NCI-H69 (cell line): ENCODE data around the gene C21orf58.
A peak's percentile ranks its signal among the peaks of the same experiment; 100 is the strongest.
"Not testable (repeated sequence)": the region's sequence is repeated elsewhere in the genome, so short reads cannot be mapped to it uniquely, and the experiment has no call there.

Experiments used
- DNase-seq: peaks from one replicate; lab custom pipeline; 2025; lab: John Stamatoyannopoulos, UW

Gene C21orf58

DNA sequence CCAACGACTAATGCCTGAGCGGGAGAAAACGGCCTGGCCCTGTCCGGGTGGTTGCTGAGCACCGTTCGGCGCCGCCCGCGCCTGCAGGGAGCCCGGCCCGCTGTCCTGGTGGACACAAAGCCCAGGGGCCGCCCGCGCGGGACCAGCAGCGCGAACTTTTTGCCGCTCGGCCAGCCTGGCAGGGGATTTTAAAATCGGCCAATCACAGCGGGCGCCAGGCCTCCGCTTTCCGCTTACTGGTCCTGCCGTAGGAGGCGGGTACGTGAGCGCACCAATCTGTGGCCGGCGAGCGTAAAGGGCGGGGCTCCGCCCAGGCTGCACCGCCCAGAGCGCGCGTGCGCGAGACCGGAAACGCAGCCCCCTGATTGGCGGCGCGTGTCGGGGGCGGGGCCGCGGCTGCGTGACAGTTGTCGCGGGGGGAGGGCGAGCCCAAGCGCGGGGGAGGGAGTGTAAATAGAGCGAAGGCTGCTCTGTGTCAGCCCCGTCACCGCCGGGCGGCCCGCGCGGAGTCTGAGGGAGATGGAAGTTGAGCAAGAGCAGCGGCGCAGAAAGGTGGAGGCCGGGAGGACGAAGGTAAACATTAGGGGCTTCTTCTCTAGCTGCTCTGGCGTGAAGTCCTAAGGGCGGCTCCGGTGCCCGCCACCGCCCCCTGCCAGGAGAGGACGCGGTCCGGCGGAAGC lies at the start of gene C21orf58, which contains the start of gene PCNT:
Gene C21orf58, minus strand, starts transcription at position 161 of the 680 bp plus-strand sequence. CDS start 1,132 bp downstream, outside the sequence.
Gene PCNT, plus strand, starts transcription at position 447 of the 680 bp plus-strand sequence. Its CDS starts 73 bp downstream, at position 520.
- peak; percentile 95 for DNase-seq

GRCh38 chr21:46372947-46373346 lies 49.3 kb upstream of the C21orf58 start:
- DNase-seq, result not testable (repeated sequence)

- no peak for DNase-seq
Observed at GRCh38 chr21:46372014-46372485, 48.4 kb upstream of the C21orf58 start.

DNA sequence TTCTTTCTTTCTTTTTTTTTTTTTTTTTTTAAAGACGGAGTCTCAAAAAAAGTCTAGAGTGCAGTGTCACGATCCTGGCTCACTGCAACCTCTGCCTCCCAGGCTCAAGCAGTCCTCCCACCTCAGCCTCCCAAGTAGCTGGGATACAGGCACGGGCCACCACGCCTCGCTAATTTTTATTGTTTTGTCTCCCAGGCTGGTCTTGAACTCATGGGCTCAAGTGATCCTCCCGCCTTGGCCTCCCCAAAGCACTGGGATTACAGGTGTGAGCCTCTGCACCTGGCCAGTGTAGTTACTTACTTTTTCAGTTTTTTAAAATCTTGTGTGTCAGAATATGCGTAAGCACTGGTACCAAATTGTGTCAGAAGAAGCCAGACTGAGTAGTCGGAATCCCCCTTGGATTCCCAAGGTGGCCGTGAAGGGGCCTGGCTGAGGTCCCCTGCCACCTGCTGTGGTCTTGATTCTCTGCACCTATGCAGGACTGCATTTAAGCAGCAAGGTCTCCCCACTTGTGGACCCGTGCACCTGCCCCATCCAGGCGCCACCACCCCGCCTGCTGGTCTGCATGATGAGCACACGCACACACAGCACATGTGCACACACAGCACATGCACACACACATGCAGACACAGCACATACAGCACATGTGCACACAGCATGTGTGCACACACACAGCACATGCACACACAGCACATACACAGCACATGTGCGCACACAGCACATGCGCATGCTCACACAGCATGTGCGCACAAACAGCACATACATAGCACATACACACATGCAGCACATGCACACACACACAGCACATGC lies 47.7 kb upstream of the C21orf58 start:
- no peak for DNase-seq

DNA sequence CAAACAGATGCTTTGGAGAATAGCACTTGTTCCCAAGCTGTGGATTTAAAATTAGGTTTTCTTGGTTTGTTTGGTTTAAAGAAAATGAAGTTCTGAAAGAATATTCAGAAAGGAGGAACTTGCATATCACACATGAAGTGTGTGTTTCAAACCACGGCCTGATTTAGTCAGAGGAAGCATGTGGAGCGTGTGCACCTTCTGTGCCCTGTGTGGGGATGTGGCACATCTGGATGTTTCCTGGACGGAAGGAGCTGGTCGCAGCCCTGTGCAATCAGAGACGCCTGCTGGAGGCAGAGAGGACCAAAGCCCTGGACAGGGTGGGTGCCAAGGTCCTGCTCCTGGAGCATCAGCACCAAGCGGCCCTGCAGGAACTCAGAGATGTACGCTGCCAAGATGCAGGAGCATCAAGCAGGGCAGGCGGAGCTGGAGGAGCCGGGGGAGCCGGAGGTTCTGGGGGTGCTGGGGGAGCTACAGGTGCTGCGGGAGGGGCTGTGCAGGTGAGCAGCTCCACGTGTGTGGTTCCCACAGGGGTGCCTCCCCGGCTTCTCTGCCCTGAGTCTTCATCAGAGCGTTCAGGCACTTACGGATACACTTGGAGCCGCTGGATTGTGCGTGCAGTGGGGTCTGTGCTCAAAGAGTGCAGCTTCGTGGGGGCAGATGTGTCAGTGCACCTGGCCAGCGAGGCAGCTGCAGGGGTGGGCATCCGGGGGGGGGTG lies 46.0 kb upstream of the C21orf58 start:
- no peak for DNase-seq

DNA sequence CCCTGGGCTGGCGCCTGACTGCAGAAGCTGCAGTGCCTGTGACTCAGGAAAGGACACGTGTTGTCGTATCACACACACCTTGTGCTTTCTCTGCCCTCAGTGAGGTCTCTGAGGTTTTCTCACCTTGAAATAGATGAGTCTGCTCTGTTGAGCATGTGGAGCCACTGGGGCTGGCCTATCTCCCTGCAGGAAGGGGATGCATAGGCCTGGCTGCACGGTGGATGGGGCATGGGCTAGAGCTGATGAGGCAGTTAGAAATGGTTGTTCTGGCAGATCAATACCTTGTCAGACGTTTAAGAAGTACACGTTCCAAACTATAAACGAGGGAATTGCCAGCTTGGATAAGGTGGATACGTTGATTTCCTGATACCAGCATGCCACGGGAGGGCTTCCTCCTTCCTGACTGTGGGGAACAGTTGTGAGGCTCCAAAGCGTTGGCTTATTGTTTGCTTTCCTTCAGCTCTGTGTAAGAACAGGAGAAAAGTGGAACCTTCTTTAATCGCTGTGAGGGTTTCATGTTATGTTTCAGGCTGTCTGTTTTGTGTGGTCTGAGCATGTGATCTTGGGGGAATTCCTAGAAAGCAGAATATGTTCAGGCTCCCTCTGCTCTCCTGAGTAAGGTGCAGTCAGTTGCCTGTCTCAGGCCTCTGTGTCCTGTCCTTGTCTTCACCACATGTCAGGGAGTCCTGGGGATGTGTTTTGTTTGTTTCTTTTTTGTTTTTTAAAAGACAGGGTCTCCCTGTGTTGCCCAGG lies 45.0 kb upstream of the C21orf58 start:
- DNase-seq, result no peak

- DNase-seq, result no peak
Observed at GRCh38 chr21:46366966-46367365, 43.3 kb upstream of the C21orf58 start.

DNA sequence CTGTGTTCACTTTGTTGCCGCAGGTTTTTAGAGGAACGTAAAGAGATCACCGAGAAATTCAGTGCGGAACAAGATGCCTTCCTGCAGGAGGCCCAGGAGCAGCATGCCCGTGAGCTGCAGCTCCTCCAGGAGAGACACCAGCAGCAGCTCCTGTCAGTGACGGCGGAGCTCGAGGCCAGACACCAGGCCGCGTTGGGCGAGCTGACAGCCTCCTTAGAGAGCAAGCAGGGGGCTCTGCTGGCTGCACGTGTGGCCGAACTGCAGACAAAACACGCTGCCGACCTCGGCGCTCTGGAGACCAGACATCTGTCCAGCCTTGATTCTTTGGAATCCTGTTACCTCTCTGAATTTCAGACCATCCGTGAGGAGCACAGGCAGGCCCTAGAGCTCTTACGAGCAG lies 42.9 kb upstream of the C21orf58 start:
- DNase-seq, result no peak

DNA sequence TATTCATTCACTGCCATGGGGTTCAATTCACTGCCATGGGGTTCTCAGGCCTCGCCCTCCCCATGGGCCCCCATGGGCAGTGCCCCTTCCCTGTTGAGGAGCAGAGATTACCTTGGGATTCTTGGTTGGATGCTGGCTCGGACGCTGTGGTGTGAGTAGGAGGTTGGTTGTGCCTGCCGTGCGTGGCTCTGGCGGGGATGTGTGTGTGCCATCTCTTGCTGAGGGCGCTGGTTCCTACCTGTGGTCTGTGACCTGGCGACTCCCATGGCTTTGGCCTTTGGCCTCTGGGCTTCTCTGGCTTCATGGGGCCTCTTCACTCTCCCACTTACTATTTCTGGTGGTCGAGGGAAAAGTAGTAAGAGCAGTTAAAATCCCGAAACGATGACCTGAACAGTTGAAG lies 42.4 kb upstream of the C21orf58 start:
- no peak for DNase-seq

GRCh38 chr21:46363698-46364097 lies 40.0 kb upstream of the C21orf58 start:
- DNase-seq, result no peak

- no peak for DNase-seq
Observed at GRCh38 chr21:46362946-46363345, 39.3 kb upstream of the C21orf58 start.

- DNase-seq, result no peak
Observed at GRCh38 chr21:46361935-46362334, 38.3 kb upstream of the C21orf58 start.

GRCh38 chr21:46361176-46361575 lies 37.5 kb upstream of the C21orf58 start:
- DNase-seq, result no peak

DNA sequence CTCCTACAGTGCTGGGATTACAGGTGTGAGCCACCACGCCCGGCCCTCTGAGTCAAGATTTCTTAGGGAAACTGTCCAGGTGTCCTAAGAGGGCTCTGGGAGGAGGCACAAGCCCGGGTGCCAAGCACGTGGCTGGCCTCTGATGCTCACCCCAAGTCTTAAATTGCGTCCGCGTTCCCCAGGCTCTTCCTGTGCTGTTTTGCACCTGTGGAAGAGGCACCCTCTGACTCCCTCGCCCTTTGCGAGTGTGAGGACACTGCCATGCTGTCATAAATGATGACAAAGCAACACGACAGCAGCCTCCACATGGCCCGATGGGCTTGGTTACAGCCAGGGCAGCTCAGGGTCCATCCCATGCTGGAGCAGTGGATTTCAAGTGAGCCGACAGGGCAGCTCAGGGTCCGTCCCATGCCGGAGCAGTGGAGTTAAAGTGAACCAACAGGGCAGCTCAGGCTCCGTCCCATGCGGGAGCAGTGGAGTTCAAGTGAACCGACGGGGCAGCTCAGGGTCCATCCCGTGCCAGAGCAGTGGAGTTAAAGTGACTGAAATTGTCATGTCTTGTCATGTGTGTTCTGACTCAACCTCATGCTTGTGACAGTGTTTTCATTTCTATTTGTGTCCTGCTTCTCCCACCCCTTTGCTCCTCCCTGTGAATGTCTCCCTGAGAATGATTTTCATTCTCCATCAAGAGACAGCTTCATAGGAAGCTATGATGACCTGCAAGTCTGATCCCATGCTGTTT lies 34.2 kb upstream of the C21orf58 start:
- no peak for DNase-seq

GRCh38 chr21:46357335-46357604 lies 33.6 kb upstream of the C21orf58 start:
- DNase-seq, result no peak

DNA sequence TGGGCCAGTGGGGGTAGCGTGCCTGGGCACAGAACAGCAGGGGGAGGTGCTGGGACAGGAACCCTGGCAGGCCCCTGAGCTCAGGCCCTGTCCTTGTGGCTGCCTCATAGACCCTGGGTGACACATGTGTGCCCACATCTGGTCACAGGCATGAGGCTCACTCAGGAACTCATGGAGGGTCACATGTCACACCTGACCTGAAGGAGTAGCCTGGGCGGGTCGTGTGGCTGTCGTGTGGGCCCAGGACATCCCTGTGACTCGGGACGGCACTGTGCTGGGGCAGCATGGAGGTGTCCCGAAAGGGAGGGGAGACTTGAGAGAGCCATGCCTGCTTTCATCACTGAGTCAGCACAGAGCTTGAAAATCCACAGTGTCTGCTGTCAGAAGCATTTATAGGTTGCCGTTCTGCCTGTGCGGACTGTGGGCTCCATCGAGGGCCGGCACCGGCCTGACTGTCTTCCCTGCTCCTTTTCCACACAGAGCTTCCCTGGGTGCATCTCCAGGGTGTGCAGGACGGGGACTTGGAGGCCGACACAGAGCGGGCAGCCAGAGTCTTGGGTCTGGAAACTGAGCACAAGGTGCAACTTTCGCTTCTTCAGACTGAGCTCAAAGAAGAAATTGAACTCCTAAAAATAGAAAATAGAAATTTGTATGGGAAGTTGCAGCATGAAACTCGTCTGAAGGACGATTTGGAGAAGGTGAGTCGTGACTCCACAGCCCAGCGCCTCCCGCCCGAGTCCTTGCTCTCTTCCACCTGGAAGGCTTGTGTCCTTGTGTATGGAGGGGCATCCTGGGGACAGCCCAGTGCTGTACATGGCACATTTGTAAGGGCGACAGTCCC lies 33.0 kb upstream of the C21orf58 start:
- DNase-seq, result no peak

- no peak for DNase-seq
Observed at GRCh38 chr21:46356005-46356338, 32.3 kb upstream of the C21orf58 start.

DNA sequence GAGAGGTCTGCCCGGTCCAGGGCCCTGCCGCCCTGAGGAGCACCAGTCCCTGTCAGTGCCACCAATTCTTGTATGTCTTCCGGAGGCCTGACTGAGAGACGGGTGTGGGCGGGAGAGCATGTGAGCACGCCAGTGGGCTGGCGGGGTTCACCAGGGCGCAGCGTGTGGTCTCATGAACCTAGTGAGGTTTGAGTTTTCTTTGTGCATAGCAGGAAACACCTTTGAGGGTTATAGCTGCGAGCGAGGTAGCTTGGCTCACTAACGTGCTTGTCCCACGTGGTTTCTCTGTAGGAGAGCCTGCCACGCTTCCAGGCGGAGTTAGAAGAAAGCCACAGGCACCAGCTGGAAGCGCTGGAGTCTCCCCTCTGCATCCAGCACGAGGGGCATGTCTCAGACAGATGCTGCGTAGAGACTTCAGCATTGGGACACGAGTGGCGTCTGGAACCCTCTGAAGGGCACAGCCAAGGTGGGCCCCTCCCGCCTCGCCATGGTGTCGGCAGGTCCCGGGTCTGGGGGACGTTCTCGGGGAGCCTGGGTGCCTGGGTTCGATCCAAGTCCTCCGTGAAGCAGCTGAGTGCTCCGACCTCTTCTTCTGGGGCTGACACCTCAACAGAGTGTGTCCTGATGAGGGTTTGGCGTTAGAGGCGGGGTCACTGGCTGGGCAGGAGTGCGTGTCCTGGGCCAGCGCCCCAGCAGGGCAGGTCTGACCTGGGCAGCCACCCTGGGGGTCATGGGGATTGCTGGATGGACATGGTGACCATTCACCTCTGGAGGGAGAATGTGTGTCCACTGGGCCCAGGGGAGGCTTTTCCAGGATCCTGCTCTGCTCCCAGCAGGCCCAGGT lies 31.7 kb upstream of the C21orf58 start:
- DNase-seq, result no peak

GRCh38 chr21:46354518-46354917 lies 30.8 kb upstream of the C21orf58 start:
- DNase-seq, result no peak

- no peak for DNase-seq
Observed at GRCh38 chr21:46354046-46354445, 30.4 kb upstream of the C21orf58 start.
